HepG2 (cell line): Measurements from ENCODE around the gene DTNB. TPM values are rescaled to one million over a fixed set of nuclear protein-coding genes. Genes with fewer than 3 reads are reported as not detected.

Experiments
- ARID5B ChIP-seq: IDR thresholded peaks from 2 replicates; pipeline ENCODE4 v1.4.0; 2020; ENCODE audit warnings: mild to moderate bottlenecking, missing genetic modification reagents
- BRCA1 ChIP-seq: sonication (generic); formaldehyde crosslinking; IDR thresholded peaks from 2 replicates; pipeline ENCODE4 v1.4.0; 2020; ENCODE audit warnings: missing genetic modification reagents
- CHD4 ChIP-seq: fragments of 200-600 bp; sonication (generic); IDR thresholded peaks from 2 replicates; pipeline ENCODE4 v1.7.0; 2017; ENCODE audit warnings: mild to moderate bottlenecking, low read length, borderline replicate concordance
- DNMT3B ChIP-seq: conservative IDR thresholded peaks from 2 replicates; pipeline ENCODE4 v1.6.1; 2016; ENCODE audit warnings: missing biosample characterization, control low read depth
- GFI1 ChIP-seq: sonication (generic); formaldehyde crosslinking; IDR thresholded peaks from 2 replicates; pipeline ENCODE4 v1.5.0; 2020; ENCODE audit warnings: missing genetic modification reagents, mild to moderate bottlenecking, borderline replicate concordance
- HMGXB3 ChIP-seq: sonication (generic); formaldehyde crosslinking; IDR thresholded peaks from 2 replicates; pipeline ENCODE4 v1.4.0; 2020; ENCODE audit warnings: missing genetic modification reagents, borderline replicate concordance
- KLF13 ChIP-seq: sonication (generic); formaldehyde crosslinking; IDR thresholded peaks from 2 replicates; pipeline ENCODE4 v1.4.0; 2020; ENCODE audit warnings: mild to moderate bottlenecking, missing genetic modification reagents
- MEIS1 ChIP-seq: sonication (generic); formaldehyde crosslinking; IDR thresholded peaks from 2 replicates; pipeline ENCODE4 v1.9.0; 2021; ENCODE audit warnings: mild to moderate bottlenecking, missing genetic modification reagents, moderate library complexity, borderline replicate concordance
- NCOA5 ChIP-seq: sonication (generic); formaldehyde crosslinking; IDR thresholded peaks from 2 replicates; pipeline ENCODE4 v1.4.0; 2020; ENCODE audit warnings: missing genetic modification reagents
- RFXANK ChIP-seq: IDR thresholded peaks from 2 replicates; pipeline ENCODE4 v1.6.1; 2016
- SATB2 ChIP-seq: sonication (generic); formaldehyde crosslinking; IDR thresholded peaks from 2 replicates; pipeline ENCODE4 v1.5.0; 2020; ENCODE audit warnings: missing genetic modification reagents
- SMYD3 ChIP-seq: sonication (generic); formaldehyde crosslinking; IDR thresholded peaks from 2 replicates; pipeline ENCODE4 v1.8.1; 2023; ENCODE audit warnings: mild to moderate bottlenecking, missing genetic modification reagents
- SOX5 ChIP-seq: IDR thresholded peaks from 2 replicates; pipeline ENCODE4 v1.6.1; 2016; ENCODE audit warnings: borderline replicate concordance
- TFDP1 ChIP-seq: IDR thresholded peaks from 2 replicates; pipeline ENCODE4 v1.6.1; 2016; ENCODE audit warnings: missing compliant biosample characterization, missing genetic modification reagents, borderline replicate concordance
- ZNF432 ChIP-seq: sonication (generic); formaldehyde crosslinking; IDR thresholded peaks from 2 replicates; pipeline ENCODE4 v1.5.0; 2020; ENCODE audit warnings: missing genetic modification reagents, mild to moderate bottlenecking, borderline replicate concordance
- ZNF484 ChIP-seq: sonication (generic); formaldehyde crosslinking; IDR thresholded peaks from 2 replicates; pipeline ENCODE4 v1.5.1; 2020; ENCODE audit warnings: mild to moderate bottlenecking, low read depth, missing genetic modification reagents, borderline replicate concordance
- ZNF574 ChIP-seq: sonication (generic); formaldehyde crosslinking; IDR thresholded peaks from 2 replicates; pipeline ENCODE4 v1.4.0; 2020; ENCODE audit warnings: missing genetic modification reagents
- ZNF83 ChIP-seq: sonication (generic); formaldehyde crosslinking; IDR thresholded peaks from 2 replicates; pipeline ENCODE4 v1.4.0; 2020; ENCODE audit warnings: missing genetic modification reagents, mild to moderate bottlenecking, borderline replicate concordance
- polyA plus RNA-seq, 8 experiments: library from polyadenylated mRNA; depleted of rRNA in 3 of 8; stranded (reverse) in 7 of 8; unstranded in 1 of 8; fragments of >200 nt; fragmentation: Illumina TruSeq in 4 of 8; extraction: Trizol in 4 of 8; gene quantifications; 2 replicates each; pipeline versions ENCODE4 v1.2.1 to v1.2.3, GENCODE V29; 2011 to 2016; ENCODE audit warnings: low read depth in 4 of 8, missing spikeins in 1 of 8, mixed read lengths in 1 of 8; ENCODE audit not compliant: insufficient read depth in 1 of 8
- total RNA-seq, 5 experiments: library from RNA; depleted of rRNA; stranded (reverse); fragments of >200 nt; fragmentation: Illumina TruSeq; extraction: Trizol; gene quantifications; 2 replicates each; pipeline ENCODE4 v1.2.3, GENCODE V29; 2016; ENCODE audit warnings: low read depth in 1 of 5

DTNB gene
- total and polyA plus RNA-seq, 2 of the 13 experiments (the other 11 are each of a cell fraction or from before 2014, with no cell fraction given): 14.4 to 23.9 TPM

GRCh38 chr2:25362049-25362433 lies 311.3 kb downstream of the DTNB start (continued):
- TF ChIP-seq HMGXB3 (CRISPR knock-in tag) (peak; percentile 70; the same call in 1 of the 2 replicates), GFI1 (CRISPR knock-in tag) (no peak), SOX5 (peak; percentile 56; the same call in 1 of the 2 replicates), ZNF574 (CRISPR knock-in tag) (peak; percentile 71), ZNF432 (CRISPR knock-in tag) (no peak), DNMT3B (CRISPR knock-in tag) (0 out of 2 replicates have a peak, but pooled peaks have one; percentile 76), MEIS1 (CRISPR knock-in tag) (peak; percentile 67; the same call in 1 of the 2 replicates), BRCA1 (CRISPR knock-in tag) (0 out of 2 replicates have a peak, but pooled peaks have one; percentile 69), KLF13 (no peak), SMYD3 (CRISPR knock-in tag) (peak; percentile 22; the same call in 1 of the 2 replicates), SATB2 (CRISPR knock-in tag) (0 out of 2 replicates have a peak, but pooled peaks have one; percentile 77), ARID5B (peak; percentile 60; the same call in 1 of the 2 replicates), NCOA5 (CRISPR knock-in tag) (no peak), CHD4 (no peak), ZNF484 (CRISPR knock-in tag) (no peak), TFDP1 (CRISPR knock-in tag) (peak; percentile 56; the same call in 1 of the 2 replicates), RFXANK (CRISPR knock-in tag) (peak; percentile 57; the same call in 1 of the 2 replicates), ZNF83 (CRISPR knock-in tag) (0 out of 2 replicates have a peak, but pooled peaks have one; percentile 37)
